Pons (tissue), 1 donor: ENCODE measurements around the gene RAD51B.
A peak's percentile ranks its signal among the peaks of the same experiment; 100 is the strongest.

ENCODE experiments used
- DNase-seq: peaks from one replicate; pipeline ENCODE4 v3.0.0-alpha.2; 2016; ENCODE audit warnings: low spot score

The RAD51B gene

GRCh38 chr14:68235011-68235410 is 415.4 kb downstream of the RAD51B start:
- no peak for DNase-seq

GRCh38 chr14:68236582-68237458 is 417.2 kb downstream of the RAD51B start:
- DNase-seq: no peak

- no peak for DNase-seq
Observed at GRCh38 chr14:68238551-68238950, 419.0 kb downstream of the RAD51B start.

- no peak for DNase-seq
Observed at GRCh38 chr14:68238976-68239375, 419.4 kb downstream of the RAD51B start.

- no peak for DNase-seq
Observed at GRCh38 chr14:68239988-68240771, 420.6 kb downstream of the RAD51B start.

GRCh38 chr14:68241862-68242487 is 422.4 kb downstream of the RAD51B start:
- DNase-seq: no peak

- no peak for DNase-seq
Observed at GRCh38 chr14:68243450-68244010, 424.0 kb downstream of the RAD51B start.

GRCh38 chr14:68244262-68244980 is 424.8 kb downstream of the RAD51B start:
- peak; percentile 78 for DNase-seq

- no peak for DNase-seq
Observed at GRCh38 chr14:68245146-68246073, 425.8 kb downstream of the RAD51B start.

- DNase-seq: no peak
Observed at GRCh38 chr14:68246074-68246785, 426.7 kb downstream of the RAD51B start.

- no peak for DNase-seq
Observed at GRCh38 chr14:68246786-68247105, 427.2 kb downstream of the RAD51B start.

GRCh38 chr14:68247274-68247673 is 427.7 kb downstream of the RAD51B start:
- no peak for DNase-seq

- no peak for DNase-seq
Observed at GRCh38 chr14:68247676-68248268, 428.2 kb downstream of the RAD51B start.

GRCh38 chr14:68248481-68249255 is 429.1 kb downstream of the RAD51B start:
- DNase-seq: peak; percentile 85

- no peak for DNase-seq
Observed at GRCh38 chr14:68249661-68250451, 430.3 kb downstream of the RAD51B start.

GRCh38 chr14:68250927-68251768 is 431.6 kb downstream of the RAD51B start:
- no peak for DNase-seq

- no peak for DNase-seq
Observed at GRCh38 chr14:68251769-68252100, 432.2 kb downstream of the RAD51B start.
